GM18498 (cell line): ENCODE results near the gene CCDC28B.

ENCODE experiments used
- ATAC-seq: cut with Tn5 transposase; IDR thresholded peaks from one replicate; pipeline ENCODE4 v1.9.1; 2021; ENCODE audit warnings: mild to moderate bottlenecking, moderate library complexity; ENCODE audit not compliant: unreplicated experiment

Gene CCDC28B

GRCh38 chr1:32192220-32192948, 8.0 kb upstream of the CCDC28B start:
- ATAC-seq = no peak

DNA sequence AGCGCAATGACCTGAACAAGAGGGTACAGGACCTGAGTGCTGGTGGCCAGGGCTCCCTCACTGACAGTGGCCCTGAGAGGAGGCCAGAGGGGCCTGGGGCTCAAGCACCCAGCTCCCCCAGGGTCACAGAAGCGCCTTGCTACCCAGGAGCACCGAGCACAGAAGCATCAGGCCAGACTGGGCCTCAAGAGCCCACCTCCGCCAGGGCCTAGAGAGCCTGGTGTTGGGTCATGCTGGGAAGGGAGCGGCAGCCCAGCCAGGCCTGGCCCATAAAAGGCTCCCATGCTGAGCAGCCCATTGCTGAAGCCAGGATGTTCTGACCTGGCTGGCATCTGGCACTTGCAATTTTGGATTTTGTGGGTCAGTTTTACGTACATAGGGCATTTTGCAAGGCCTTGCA, 5.4 kb upstream of the CCDC28B start:
- no peak for ATAC-seq

GRCh38 chr1:32195531-32195930, 4.9 kb upstream of the CCDC28B start:
- no peak for ATAC-seq

DNA sequence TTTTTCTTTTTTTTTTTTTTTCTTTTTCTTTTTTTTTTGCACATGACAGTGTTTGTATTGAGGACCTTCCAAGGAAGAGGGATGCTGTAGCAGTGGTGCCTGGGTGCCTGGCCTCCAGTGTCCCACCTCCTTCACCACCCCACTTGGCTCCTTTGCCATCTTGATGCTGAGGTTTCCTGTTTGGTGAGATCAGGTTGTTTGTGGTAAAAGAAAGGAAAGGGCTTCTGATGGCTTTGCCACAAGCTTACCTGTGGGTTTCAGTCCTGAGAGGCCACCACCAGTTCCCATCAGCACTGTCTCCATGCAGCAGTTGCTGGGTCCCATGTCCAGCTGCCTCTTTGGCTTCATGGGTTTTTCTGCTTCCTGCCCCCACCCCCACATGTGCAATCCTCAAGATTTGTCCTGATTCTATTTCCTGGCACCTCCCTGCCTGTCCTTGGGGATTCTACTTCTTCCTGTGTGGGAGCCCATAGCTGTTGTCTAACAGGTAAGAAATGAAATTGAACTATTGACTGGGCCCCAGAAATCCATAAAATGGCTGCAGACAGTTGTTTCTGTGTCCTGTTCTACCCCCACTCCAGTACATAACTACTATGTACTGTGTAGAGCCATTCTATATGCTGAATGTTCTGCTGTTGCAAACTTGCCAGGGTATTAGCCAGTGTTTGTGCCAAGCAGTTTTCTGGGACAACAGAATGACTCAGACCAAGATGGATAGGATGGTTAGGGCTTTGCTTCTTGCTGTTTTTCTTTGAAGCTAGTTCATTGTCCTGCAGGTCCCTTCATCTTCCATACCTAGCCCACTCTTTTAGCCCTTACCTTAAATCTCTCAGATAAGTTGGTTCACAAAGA, 4.2 kb upstream of the CCDC28B start:
- no peak for ATAC-seq

DNA sequence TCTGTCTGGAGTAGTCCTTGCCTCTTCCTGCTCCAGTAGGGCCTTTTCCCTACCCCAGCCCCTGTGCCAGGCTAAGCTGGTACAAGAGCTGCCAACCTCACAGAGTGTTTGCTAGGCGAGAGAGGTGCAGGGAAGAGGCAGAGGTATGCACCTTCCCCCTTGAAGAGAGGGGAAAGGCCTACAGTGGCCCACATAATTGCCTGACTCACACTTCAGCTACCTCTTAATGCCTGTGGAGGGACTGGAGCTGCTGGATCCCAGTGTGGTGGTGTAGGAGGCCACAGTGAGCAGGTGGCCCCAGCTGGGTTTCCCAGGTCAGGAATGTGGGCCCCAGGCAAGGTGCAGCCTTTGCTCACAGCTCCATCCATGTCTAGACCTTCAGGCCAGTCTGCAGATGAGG, 3.3 kb upstream of the CCDC28B start:
- no peak for ATAC-seq

- no peak for ATAC-seq
Measured at GRCh38 chr1:32197837-32198236, 2.6 kb upstream of the CCDC28B start.

- ATAC-seq = no peak
Measured at GRCh38 chr1:32198237-32199042, 2.0 kb upstream of the CCDC28B start.

GRCh38 chr1:32199043-32199716, 1.2 kb upstream of the CCDC28B start:
- no peak for ATAC-seq

- ATAC-seq = no peak
Measured at GRCh38 chr1:32199717-32200072, 700 bp upstream of the CCDC28B start.

DNA sequence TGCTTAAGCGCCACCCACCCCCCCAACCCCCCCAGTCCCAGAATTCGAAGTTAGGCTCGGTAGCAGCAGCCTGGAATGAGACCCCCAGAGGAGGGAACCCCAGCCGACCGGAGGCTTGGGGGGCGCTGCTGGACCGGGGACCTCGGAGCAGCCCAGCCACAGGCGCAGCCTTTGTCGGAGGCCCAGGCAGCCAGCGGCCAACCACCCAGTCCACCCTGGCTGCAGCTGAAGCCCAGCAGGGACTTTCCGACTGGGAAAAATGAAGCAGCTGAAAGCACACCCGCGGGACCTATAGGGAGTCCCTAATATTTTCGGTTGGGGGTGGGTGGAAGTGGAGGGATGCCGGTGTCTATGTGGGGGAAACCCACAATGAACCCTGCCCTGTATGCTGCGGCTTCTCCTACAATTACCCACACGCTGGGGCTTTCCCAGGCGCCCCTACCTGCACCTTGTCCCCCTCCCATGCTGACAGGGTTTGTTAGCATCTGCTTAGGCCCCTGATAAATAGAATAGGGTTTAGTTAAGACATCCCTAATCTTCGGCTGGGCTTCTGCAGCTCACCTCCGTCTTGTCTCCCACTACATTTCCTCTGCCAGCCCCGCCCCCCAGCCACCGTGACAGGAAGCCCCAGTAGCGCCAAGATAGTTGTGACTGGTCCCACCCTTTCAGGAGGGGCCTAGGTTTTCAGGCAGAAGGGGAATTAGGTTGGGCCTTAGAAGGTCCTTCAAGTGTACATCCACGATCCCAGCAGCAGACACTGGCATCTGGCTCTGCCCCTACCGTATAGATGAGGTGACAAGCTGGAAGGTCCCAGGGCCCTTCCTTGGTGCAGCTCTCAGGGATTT, 838 bp downstream of the CCDC28B start:
- ATAC-seq = no peak

DNA sequence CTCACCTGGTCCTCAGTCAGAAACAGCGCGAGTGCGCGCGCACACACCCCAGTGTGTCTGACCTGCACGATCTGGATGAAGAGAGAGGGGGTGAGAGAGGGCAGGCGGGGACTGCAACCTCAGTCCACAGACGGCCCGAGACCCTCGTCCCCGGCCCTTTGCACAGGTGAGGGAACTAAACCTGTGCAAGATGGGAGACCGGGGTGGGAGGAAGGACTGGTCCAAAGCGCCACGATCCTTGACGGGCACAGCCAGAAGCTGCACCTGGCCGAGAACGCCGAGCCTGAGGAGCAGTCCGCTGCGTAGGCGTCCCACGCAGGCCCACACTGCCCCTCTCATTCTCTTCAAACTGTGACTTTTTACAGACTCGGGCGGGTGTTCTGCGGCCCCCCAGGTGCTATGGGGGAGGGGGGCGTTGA, 4.6 kb downstream of the CCDC28B start:
- no peak for ATAC-seq

DNA sequence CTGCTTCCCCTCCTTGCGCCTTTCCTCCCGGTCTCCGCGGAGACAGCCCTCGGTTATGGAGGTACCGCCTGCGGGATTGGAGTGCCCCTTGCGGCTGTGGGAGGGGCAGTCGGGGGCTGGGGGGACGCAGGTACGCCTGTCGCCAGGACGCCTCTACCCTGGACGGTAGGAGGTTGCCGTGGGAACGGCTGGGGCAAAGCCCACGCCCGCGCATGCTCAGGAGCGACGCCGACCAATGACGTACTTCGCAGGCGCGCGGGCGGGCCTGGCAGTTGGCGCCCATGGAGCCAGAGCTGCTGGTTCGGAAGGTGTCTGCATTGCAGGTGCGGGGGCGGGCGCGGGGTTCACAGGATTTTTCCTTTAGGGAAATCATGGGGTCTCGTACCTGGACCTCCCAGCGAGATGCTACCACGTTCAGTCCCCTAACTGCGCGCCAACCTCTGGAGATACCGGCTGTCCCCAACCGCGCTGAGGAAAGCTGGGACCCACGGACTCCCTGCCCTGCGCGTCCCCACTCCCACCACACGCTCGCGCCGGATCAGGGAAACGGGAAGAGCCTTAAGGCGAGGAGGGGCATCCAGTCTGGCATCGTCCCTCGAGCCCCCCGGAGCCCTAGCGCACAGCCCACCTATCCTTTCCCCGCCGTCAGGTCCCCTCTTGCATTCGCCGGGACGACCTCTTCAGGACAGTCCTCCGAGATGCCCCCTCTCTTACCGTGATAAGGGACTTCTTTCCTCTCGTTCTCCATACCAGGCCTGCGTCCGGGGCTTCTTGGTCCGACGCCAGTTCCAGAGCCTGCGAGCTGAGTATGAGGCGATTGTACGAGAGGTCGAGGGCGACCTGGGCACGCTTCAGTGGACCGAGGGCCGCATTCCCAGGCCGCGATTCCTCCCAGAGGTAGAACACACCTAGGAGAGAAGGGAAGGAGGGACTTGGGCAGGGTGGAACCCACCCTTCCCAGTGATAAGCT, 5.3 kb downstream of the CCDC28B start, which contains the start of gene IQCC:
Gene IQCC (plus strand): TSS at position 271 of the 970 bp plus-strand sequence. CDS start 11 bp downstream, at position 282.
- peak; percentile 61 for ATAC-seq

DNA sequence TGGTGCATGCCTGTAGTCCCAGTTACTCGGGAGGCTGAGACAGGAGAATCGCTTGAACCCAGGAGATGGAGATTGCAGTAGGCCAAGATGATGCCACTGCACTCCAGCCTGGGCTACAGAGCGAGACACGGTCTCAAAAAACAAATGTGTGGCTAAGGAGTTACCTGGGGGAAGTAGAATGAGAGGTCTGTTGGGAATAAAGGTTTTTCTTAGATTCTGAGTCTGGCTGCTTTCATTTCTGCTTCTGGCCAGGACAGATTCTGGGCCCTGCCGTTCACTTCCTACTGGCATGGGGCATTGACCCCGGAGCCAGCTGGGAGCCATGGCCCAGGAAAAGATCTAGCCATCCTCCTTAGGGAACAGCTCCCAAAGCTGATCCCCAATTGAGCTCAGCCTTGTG, 8.1 kb downstream of the CCDC28B start:
- ATAC-seq = no peak

DNA sequence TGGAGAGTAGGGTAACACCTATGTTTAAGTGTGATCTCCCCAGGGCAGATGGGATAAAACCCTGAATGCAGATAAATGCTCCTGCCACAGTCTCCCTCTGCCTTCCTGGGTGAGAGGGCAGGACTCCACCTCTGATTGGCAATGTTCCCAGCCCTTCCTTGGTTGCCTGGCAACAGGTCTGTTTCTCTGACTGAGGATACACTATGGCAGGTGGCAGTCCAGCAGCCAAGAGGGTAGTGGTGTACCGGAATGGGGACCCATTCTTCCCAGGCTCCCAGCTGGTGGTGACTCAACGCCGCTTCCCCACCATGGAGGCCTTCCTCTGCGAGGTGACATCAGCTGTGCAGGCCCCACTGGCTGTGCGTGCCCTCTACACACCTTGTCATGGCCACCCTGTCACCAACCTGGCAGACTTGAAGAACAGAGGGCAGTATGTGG, 8.5 kb downstream of the CCDC28B start, which contains the start of gene DCDC2B:
Gene DCDC2B (plus strand): TSS at position 199 of the 438 bp plus-strand sequence. CDS start 5 bp downstream, at position 204.
- ATAC-seq = no peak

DNA sequence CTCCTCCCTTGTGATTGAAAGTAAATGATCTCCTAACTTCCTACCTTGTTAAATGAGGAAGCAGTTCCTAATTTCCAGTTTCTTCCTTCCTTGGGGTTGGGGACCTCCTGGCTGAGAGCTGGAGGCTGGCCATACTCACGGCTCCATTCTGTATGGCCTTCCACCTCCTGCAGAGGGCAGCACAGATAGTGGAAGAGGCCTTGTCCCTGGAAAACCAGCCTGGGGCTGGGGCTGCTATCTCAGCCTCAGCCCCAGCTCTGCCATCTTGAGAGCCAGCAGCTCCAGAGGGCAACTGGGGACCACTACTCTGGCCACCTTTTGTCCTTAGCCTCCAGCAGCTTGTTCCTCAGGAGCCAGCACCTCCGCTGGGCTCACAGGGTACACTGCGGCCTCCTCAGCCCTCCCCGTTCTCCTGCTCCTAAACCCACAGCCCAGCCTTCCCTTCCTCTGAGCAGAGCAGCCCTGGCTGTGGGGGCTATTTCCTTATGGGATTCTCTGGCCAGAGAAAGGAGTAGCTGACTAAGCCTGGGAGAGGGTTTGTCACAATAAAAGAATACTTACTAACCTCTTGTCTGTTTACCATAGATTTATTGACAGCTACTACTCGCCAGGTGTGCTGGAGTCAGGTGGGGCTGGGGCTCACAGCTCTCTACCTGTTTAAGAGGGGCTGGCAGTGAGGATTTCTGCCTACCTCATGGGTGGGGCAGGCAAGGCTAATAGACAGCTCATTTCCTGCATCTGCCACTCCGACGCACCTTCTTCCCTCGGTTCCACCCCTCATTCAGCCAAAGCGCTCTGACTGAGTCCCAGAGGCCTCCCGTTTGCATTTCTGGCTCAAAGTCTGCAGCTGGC, 15.5 kb downstream of the CCDC28B start:
- ATAC-seq = peak; percentile 43

- no peak for ATAC-seq
Measured at GRCh38 chr1:32216566-32216965, 16.2 kb downstream of the CCDC28B start.

- no peak for ATAC-seq
Measured at GRCh38 chr1:32219022-32219421, 18.6 kb downstream of the CCDC28B start.
